Cardiac muscle cell (in vitro differentiated cells and primary cell): Measurements from ENCODE around the gene HJURP. TPM values are rescaled to one million over a fixed set of nuclear protein-coding genes. Genes with fewer than 3 reads are reported as not detected.

Source experiments
- DNase-seq, 2 donors: peaks; one replicate each; pipeline versions ENCODE4 v3.0.0 to v3.0.0-alpha.2; 2010 to 2017; ENCODE audit warnings: low read depth in 1 of 2, low spot score in 1 of 2
- H3K27ac ChIP-seq: fragments of 200-600 bp; sonication (generic); 2 replicates; pipeline ENCODE4 v1.5.1; 2016
- H3K27me3 ChIP-seq: fragments of 200-600 bp; sonication (generic); 2 replicates; pipeline ENCODE4 v1.6.0; 2016; ENCODE audit warnings: control low read depth
- H3K36me3 ChIP-seq: fragments of 200-600 bp; sonication (generic); 2 replicates; pipeline ENCODE4 v1.5.1; 2016; ENCODE audit warnings: control low read depth
- H3K4me1 ChIP-seq: fragments of 200-600 bp; sonication (generic); 2 replicates; pipeline ENCODE4 v1.8.1; 2017; ENCODE audit warnings: low read depth, mild to moderate bottlenecking, mixed run types
- H3K4me3 ChIP-seq: fragments of 200-600 bp; sonication (generic); 2 replicates; pipeline ENCODE4 v1.5.1; 2016; ENCODE audit warnings: mild to moderate bottlenecking
- H3K9me3 ChIP-seq: fragments of 200-600 bp; sonication (generic); 2 replicates; pipeline ENCODE4 v1.5.1; 2017; ENCODE audit warnings: low read depth, mild to moderate bottlenecking, control low read depth
- polyA plus RNA-seq: library from polyadenylated mRNA; unstranded; fragments of >200 nt; fragmentation: Nextera tagmentation; extraction: Ambion mirVana; gene quantifications from 2 replicates; pipeline ENCODE4 v1.2.1, GENCODE V29; 2016
- total RNA-seq: library from RNA; depleted of rRNA; stranded (reverse); fragments of >200 nt; gene quantifications from 2 replicates; pipeline ENCODE4 v1.2.3, GENCODE V29; 2016
- TF ChIP-seq, protein P1 (sequence below): IDR thresholded peaks from 2 replicates; pipeline ENCODE4 v1.5.1; 2012; ENCODE audit warnings: low read depth, mild to moderate bottlenecking, low read length

HJURP gene
- total and polyA plus RNA-seq, 2 experiments from 2014 or later, result 8.0 to 53.3 TPM

DNA sequence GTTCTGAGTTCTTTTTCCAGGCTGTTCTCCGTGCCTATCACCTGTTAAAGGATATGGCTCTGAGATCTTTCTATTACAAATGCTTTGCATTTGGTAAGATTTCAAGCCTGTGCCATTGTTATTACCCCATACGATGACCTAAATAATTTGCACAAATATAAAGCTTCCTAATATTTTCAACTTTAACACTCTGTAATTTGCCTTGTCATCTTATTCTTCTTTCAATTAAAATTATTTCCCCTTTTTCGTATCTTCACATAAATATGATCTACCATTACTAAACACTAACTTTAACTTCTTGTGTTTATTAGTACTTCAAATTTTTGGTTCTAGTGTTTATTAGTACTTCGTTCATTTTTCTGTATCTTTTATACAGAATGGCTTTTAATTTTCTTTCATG, 17.1 kb upstream of the HJURP start:
- Histone ChIP-seq H3K36me3 (no peaks in the 10 kb centered on the region), H3K27me3 (peaks cover 22% of the 10 kb centered on the region), H3K4me3 (no peak overlapping the region), H3K9me3 (no peaks in the 10 kb centered on the region), H3K4me1 (no peaks in the 10 kb centered on the region), H3K27ac (no peak overlapping the region)
- TF ChIP-seq, protein P1, sequence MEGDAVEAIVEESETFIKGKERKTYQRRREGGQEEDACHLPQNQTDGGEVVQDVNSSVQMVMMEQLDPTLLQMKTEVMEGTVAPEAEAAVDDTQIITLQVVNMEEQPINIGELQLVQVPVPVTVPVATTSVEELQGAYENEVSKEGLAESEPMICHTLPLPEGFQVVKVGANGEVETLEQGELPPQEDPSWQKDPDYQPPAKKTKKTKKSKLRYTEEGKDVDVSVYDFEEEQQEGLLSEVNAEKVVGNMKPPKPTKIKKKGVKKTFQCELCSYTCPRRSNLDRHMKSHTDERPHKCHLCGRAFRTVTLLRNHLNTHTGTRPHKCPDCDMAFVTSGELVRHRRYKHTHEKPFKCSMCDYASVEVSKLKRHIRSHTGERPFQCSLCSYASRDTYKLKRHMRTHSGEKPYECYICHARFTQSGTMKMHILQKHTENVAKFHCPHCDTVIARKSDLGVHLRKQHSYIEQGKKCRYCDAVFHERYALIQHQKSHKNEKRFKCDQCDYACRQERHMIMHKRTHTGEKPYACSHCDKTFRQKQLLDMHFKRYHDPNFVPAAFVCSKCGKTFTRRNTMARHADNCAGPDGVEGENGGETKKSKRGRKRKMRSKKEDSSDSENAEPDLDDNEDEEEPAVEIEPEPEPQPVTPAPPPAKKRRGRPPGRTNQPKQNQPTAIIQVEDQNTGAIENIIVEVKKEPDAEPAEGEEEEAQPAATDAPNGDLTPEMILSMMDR, result no peak
- DNase-seq, result no peak

DNA sequence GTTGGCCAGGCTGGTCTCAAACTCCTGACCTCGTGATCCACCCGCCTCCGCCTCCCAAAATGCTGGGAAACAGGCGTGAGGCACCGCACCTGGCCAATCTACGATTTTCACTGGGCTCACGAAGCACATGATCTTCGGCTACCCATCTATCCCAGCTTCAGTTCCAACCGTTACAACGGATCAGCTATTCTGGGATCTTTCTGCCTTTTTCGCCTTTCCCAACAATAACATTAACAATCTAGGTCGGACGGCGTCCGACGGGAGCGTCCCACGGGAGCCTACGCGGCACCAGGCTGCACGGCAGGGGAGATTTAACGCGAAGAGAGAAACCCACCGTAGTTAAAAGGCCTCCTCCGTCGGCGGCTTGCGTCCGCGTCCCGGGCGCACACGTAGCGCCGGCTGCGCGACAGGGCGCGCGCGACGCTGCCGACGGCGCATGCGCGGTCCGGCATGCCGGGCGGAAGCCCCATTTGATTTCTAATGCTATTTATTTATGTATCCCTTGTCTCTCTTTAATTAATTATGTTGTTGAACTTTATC, 13.7 kb upstream of the HJURP start, which contains the start of gene MSL3B:
Gene MSL3B, minus strand, starts transcription at position 394 of the 540 bp plus-strand sequence.
- Histone ChIP-seq H3K36me3 (no peaks in the 10 kb centered on the region), H3K9me3 (no peaks in the 10 kb centered on the region), H3K4me3 (peak within 1 kb of the TSS; percentile 33), H3K27me3 (peaks cover 14% of the 10 kb centered on the region), H3K4me1 (no peaks in the 10 kb centered on the region), H3K27ac (no peak within 1 kb of the TSS)
- TF ChIP-seq, protein P1, result no peak
- DNase-seq, result peak; percentile 64 to 75

DNA sequence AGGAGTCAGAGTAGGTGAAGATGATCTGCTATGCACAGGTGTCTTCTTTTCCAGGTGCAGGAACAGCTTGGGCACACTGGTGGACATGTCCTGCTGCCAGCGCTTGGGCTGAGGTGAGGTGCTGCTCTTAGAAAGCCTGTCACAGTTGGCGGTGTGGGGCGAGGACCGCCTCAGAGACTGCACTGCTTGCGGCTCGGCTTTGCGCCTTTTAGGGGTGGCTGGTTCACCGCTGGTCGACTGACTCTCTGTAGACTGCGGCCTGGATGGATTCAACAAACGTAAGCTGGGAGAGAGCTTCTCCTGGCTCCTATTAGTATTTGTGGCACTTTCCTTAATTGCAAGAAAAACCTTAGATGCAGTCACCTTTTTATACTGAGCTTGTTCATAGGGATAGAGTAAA, 12.1 kb upstream of the HJURP start:
- no peak overlapping the region for H3K27ac ChIP-seq
- peaks cover 6% of the 10 kb centered on the region for H3K27me3 ChIP-seq
- TF ChIP-seq, protein P1, result no peak
- no peaks in the 10 kb centered on the region for H3K36me3 ChIP-seq
- no peaks in the 10 kb centered on the region for H3K9me3 ChIP-seq
- H3K4me1 ChIP-seq, result no peaks in the 10 kb centered on the region
- H3K4me3 ChIP-seq, result no peak overlapping the region
- no peak for DNase-seq

DNA sequence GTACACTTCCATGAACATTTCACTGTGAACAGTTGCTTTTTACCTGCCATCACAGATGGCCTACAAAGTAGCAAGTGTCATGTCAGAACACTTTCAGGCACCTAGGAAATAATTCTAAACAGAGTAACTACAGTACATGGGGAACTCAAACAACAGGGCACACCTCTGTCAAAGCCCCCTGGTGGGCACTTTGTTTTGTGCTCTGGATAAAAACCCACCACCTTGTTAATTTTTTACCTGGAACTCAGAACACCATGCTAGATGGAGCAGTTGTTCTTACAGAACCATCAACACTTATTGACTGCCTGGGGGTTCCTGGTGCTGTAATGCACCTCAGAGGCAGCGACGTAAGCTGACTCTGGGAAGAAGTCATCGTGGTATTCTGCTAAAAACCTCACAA, 11.5 kb upstream of the HJURP start:
- no peaks in the 10 kb centered on the region for H3K4me1 ChIP-seq
- no peak overlapping the region for H3K4me3 ChIP-seq
- DNase-seq, result no peak
- H3K36me3 ChIP-seq, result no peaks in the 10 kb centered on the region
- TF ChIP-seq, protein P1, result peak; percentile 17
- H3K27me3 ChIP-seq, result peaks cover 4% of the 10 kb centered on the region
- H3K27ac ChIP-seq, result no peak overlapping the region
- H3K9me3 ChIP-seq, result no peaks in the 10 kb centered on the region

DNA sequence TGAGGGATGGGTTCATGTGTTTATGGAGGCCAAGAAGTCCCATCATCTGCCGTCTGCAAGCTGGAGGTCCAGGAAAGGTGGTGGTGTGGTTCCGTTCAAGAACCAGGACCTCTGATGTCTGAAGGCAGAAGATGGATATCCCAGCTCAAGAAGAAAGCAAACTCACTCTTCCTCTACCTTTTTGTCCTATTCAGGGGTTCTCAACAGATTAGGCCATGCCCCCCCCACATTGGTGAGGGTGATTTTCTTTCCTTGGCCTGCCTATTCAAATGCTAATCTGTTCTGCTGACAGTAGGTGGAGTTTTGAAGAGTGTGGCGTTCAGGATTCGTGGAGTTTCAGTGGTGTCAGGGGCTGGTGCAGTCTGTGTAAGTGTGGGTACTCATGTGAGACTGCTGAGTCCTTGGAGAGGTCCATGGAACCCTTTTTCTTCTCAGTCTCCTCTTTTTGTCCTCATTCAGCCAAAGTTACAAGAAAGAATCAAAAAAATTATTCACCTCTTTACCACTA, 8.0 kb upstream of the HJURP start:
- no peaks in the 10 kb centered on the region for H3K4me1 ChIP-seq
- TF ChIP-seq, protein P1, result no peak
- DNase-seq, result no peak
- no peak overlapping the region for H3K27ac ChIP-seq
- no peaks in the 10 kb centered on the region for H3K36me3 ChIP-seq
- H3K4me3 ChIP-seq, result no peak overlapping the region
- no peaks in the 10 kb centered on the region for H3K9me3 ChIP-seq
- no peaks in the 10 kb centered on the region for H3K27me3 ChIP-seq
